Osteocyte (in vitro differentiated cells): ENCODE results near the gene EPN3. TPM values are rescaled to one million over a fixed set of nuclear protein-coding genes. Genes with fewer than 3 reads are reported as not detected.
A peak's percentile ranks its signal among the peaks of the same experiment; 100 is the strongest.

Experiments used
- DNase-seq: peaks from one replicate; pipeline ENCODE4 v3.0.0; 2021; ENCODE audit warnings: mixed read lengths; ENCODE audit not compliant: unreplicated experiment; ENCODE audit errors: extremely low spot score
- H3K27ac Mint-ChIP-seq: one replicate; pipeline ENCODE4 v1.8.0; 2021; ENCODE audit warnings: mild to moderate bottlenecking, mixed read lengths; ENCODE audit not compliant: unreplicated experiment
- H3K27me3 Mint-ChIP-seq: one replicate; pipeline ENCODE4 v1.8.0; 2021; ENCODE audit warnings: mixed read lengths; ENCODE audit not compliant: unreplicated experiment
- H3K36me3 Mint-ChIP-seq: one replicate; pipeline ENCODE4 v1.8.0; 2021; ENCODE audit warnings: mixed read lengths; ENCODE audit not compliant: unreplicated experiment
- H3K4me1 Mint-ChIP-seq: one replicate; pipeline ENCODE4 v1.8.0; 2021; ENCODE audit warnings: mixed read lengths; ENCODE audit not compliant: unreplicated experiment
- H3K4me3 Mint-ChIP-seq: one replicate; pipeline ENCODE4 v1.8.0; 2021; ENCODE audit warnings: mild to moderate bottlenecking, moderate library complexity, mixed read lengths; ENCODE audit not compliant: unreplicated experiment
- H3K9me3 Mint-ChIP-seq: one replicate; pipeline ENCODE4 v1.8.0; 2021; ENCODE audit warnings: mixed read lengths; ENCODE audit not compliant: unreplicated experiment
- total RNA-seq: library from RNA; stranded (reverse); gene quantifications from 2 replicates; pipeline ENCODE4 v1.2.1, GENCODE V29; 2021
- TF ChIP-seq, protein P1 (sequence below): fragments of 200-600 bp; sonication (generic); IDR thresholded peaks from 2 replicates; pipeline ENCODE4 v1.5.0; 2021; ENCODE audit warnings: antibody characterized with exemption, mild to moderate bottlenecking, moderate library complexity

The EPN3 gene
- total RNA-seq, 1 donor from 2014 or later: not detected

GRCh38 chr17:50562242-50563091, 29.9 kb downstream of the EPN3 start:
- H3K27ac Mint-ChIP-seq: no peak overlapping the region
- TF ChIP-seq, protein P1, sequence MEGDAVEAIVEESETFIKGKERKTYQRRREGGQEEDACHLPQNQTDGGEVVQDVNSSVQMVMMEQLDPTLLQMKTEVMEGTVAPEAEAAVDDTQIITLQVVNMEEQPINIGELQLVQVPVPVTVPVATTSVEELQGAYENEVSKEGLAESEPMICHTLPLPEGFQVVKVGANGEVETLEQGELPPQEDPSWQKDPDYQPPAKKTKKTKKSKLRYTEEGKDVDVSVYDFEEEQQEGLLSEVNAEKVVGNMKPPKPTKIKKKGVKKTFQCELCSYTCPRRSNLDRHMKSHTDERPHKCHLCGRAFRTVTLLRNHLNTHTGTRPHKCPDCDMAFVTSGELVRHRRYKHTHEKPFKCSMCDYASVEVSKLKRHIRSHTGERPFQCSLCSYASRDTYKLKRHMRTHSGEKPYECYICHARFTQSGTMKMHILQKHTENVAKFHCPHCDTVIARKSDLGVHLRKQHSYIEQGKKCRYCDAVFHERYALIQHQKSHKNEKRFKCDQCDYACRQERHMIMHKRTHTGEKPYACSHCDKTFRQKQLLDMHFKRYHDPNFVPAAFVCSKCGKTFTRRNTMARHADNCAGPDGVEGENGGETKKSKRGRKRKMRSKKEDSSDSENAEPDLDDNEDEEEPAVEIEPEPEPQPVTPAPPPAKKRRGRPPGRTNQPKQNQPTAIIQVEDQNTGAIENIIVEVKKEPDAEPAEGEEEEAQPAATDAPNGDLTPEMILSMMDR: no peak
- peaks cover 64% of the 10 kb centered on the region for H3K27me3 Mint-ChIP-seq
- no peaks in the 10 kb centered on the region for H3K9me3 Mint-ChIP-seq
- no peaks in the 10 kb centered on the region for H3K36me3 Mint-ChIP-seq
- DNase-seq: no peak
- peaks cover 31% of the 10 kb centered on the region for H3K4me1 Mint-ChIP-seq
- peak overlapping the region; percentile 12 for H3K4me3 Mint-ChIP-seq

DNA sequence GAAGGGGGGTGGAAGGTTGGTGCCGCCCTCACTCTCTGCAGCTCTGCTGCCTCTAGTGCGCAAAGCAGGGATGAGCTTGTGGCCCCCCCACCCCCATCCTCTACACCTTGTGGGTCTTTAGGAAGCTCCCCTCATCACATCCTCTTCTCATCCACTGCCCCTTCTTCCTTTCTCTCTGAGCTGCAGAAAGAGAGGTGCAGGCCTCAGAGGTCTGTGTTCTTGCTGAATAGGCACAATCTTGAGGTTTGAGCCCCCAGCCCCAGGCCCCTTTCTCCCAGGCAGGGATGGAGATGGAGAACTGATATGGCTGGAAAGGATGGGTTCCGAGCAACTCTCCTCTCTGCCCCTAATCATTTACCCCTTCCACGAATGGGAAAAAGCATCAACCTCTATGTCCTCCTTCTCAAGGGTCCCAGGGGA, 30.6 kb downstream of the EPN3 start:
- TF ChIP-seq, protein P1: no peak
- H3K9me3 Mint-ChIP-seq: no peaks in the 10 kb centered on the region
- no peaks in the 10 kb centered on the region for H3K36me3 Mint-ChIP-seq
- H3K27me3 Mint-ChIP-seq: peaks cover 68% of the 10 kb centered on the region
- no peak overlapping the region for H3K27ac Mint-ChIP-seq
- no peak overlapping the region for H3K4me3 Mint-ChIP-seq
- H3K4me1 Mint-ChIP-seq: peaks cover 31% of the 10 kb centered on the region
- no peak for DNase-seq

DNA sequence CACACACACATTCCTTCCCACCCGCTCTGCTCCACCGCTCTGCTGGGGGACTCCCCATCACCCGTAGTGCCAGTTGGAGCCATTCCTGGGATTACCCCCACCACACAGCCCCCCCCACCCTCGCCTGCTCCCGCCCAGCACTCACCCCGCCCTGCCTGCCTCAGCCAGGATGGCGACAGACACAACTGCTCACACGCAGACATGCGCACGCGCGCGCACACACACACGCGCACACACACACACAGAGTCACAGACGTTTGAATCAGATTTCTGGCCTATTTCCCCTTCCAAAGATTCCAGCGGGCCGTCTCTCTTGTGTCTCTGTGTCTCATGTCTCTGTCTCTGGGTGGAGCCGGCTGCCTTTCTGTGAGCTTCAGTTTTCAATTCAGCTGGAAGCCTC, 32.4 kb downstream of the EPN3 start:
- DNase-seq: no peak
- Mint-ChIP-seq H3K27ac (no peak overlapping the region), H3K27me3 (peaks cover 56% of the 10 kb centered on the region), H3K36me3 (no peaks in the 10 kb centered on the region), H3K9me3 (no peaks in the 10 kb centered on the region), H3K4me1 (peaks cover 20% of the 10 kb centered on the region), H3K4me3 (no peak overlapping the region)
- TF ChIP-seq, protein P1: no peak

DNA sequence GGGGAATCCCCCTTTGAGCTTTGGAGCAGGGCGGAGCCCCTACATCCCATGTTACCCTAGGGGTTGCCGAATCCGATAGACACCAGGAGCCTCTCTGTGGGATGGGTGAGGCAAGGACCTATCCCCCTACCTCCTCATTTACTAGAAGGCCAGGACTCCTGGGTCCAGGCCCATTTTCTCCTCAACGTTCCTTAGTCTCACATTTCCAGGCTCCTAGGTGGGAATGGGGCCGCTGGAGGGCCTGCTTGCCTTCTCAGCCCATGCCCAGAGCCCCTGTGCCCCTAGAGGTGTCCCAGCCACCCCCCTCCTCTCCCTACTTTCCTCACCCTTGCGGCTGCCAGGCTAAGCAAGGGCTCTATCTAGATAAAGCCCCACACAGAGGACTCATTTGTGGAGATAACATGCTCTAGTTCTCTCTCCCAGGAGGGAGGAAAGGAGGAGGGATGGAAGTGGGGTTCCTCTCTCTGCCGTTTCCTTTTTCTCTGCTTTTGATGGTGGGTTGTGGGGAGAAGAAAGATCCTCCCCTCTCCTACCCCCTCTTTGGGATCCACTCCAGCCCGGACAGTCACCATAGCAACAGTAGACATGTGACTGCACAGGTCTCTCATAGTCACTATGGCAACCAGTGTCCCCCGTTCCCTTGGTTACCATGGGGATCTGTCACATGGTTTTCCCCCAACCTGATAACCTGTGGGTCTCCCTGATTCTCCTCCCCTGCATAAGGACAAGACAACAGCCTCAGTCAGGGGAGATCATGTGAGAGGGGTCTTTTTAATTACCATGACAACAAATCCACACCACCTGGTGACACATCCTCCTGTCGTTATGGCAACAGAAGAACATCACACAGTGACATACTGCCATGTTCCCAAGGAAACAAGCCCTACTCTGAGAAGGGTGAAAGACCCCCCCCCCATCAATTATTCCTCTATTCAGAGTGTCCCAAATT, 33.1 kb downstream of the EPN3 start:
- Mint-ChIP-seq H3K36me3 (no peaks in the 10 kb centered on the region), H3K9me3 (no peaks in the 10 kb centered on the region), H3K27me3 (peaks cover 53% of the 10 kb centered on the region), H3K4me1 (peaks cover 15% of the 10 kb centered on the region), H3K27ac (peak overlapping the region; percentile 37), H3K4me3 (no peak overlapping the region)
- no peak for DNase-seq
- TF ChIP-seq, protein P1: no peak

DNA sequence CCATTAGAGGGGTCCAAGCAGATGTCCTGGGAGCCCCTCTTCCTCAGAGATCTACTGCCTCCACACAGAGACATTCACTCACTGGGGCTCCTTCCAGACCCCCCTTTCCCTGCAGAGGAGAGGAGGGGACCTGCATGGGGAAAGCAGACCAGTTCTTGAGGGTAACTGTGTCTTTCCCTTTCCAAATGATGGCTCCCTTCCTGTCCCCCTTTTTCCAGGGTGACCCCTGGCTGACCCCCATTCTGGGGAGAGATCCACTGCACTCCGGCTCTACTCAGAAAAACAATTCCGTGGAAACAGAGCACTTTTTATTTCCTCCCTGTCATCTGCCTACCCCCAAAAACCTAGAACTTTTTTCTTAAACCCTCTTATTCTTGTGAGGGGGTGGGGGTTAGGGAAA, 34.4 kb downstream of the EPN3 start:
- no peak for DNase-seq
- Mint-ChIP-seq H3K27ac (no peak overlapping the region), H3K27me3 (peaks cover 56% of the 10 kb centered on the region), H3K36me3 (no peaks in the 10 kb centered on the region), H3K4me1 (peaks cover 15% of the 10 kb centered on the region), H3K9me3 (no peaks in the 10 kb centered on the region), H3K4me3 (no peak overlapping the region)
- TF ChIP-seq, protein P1: no peak
